ENCODE data around the gene CCL28. TPM values are rescaled to one million over a fixed set of nuclear protein-coding genes. Genes with fewer than 3 reads are reported as not detected.

The CCL28 gene
- total RNA-seq, 2 donors from 2014 or later = 56.8 to 116 TPM

DNA sequence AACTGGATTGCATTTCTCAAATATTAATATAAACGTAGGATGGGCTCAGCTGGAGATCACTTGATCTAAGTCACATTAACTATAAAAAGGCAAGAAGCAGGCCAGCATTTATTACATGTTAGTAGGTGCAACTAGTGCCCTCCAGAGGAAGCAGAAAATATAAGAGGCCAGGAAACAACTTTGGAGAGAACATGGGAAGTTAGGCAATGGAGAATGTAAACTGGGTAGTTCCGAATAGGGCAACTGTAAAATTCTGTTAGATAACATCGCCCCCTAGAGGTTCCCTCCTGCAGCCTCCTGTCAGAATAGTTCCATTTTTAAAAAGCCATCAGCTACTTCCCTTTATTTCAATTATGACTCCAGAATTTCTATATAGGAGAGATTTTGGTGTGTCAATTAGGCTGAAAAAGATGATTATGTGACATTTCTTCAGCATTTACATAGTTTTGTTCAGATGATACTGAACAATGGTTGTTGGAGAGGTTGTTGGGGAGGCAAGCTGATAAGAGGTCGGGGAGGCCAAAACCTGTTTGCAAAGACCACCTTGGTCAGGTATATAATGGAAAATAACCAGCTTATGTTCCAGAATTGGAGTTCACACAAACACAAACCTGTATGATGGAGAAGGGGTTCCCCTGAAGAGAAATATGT lies 22.4 kb downstream of the CCL28 start:
- H3K9me3 ChIP-seq = no peaks in the 10 kb centered on the region
- H3K4me1 ChIP-seq = no peaks in the 10 kb centered on the region
- peak; percentile 61 for DNase-seq
- H3K9ac ChIP-seq (ENCODE audit: low read depth in 2 of 2, low read length in 2 of 2) = no peak overlapping the region
- TF ChIP-seq, protein P1, sequence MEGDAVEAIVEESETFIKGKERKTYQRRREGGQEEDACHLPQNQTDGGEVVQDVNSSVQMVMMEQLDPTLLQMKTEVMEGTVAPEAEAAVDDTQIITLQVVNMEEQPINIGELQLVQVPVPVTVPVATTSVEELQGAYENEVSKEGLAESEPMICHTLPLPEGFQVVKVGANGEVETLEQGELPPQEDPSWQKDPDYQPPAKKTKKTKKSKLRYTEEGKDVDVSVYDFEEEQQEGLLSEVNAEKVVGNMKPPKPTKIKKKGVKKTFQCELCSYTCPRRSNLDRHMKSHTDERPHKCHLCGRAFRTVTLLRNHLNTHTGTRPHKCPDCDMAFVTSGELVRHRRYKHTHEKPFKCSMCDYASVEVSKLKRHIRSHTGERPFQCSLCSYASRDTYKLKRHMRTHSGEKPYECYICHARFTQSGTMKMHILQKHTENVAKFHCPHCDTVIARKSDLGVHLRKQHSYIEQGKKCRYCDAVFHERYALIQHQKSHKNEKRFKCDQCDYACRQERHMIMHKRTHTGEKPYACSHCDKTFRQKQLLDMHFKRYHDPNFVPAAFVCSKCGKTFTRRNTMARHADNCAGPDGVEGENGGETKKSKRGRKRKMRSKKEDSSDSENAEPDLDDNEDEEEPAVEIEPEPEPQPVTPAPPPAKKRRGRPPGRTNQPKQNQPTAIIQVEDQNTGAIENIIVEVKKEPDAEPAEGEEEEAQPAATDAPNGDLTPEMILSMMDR (IDR thresholded peaks at IDR 0.05) = peak; percentile 84
- no peak overlapping the region for H3K4me3 ChIP-seq
- intact Hi-C loops (cut with DNase I) = loop anchor here (5.0 kb wide), 1 partner anchor 283 kb away; no protein-coding TSS in a partner anchor
- no peaks in the 10 kb centered on the region for H3K36me3 ChIP-seq
- H3K27ac ChIP-seq = no peak overlapping the region
- no peaks in the 10 kb centered on the region for H3K27me3 ChIP-seq

GRCh38 chr5:43386960-43387362 lies 25.2 kb downstream of the CCL28 start:
- TF ChIP-seq, protein P1 (IDR thresholded peaks at IDR 0.05) = no peak
- Histone ChIP-seq H3K27me3 (no peaks in the 10 kb centered on the region), H3K36me3 (no peaks in the 10 kb centered on the region), H3K9me3 (no peaks in the 10 kb centered on the region), H3K4me1 (no peaks in the 10 kb centered on the region), H3K9ac (ENCODE audit: low read depth in 2 of 2, low read length in 2 of 2) (no peak overlapping the region), H3K4me3 (no peak overlapping the region), H3K27ac (no peak overlapping the region)
- no peak for DNase-seq
- intact Hi-C loops (cut with DNase I) = loop anchor here (5.0 kb wide), 1 partner anchor 280 kb away; no protein-coding TSS in a partner anchor

DNA sequence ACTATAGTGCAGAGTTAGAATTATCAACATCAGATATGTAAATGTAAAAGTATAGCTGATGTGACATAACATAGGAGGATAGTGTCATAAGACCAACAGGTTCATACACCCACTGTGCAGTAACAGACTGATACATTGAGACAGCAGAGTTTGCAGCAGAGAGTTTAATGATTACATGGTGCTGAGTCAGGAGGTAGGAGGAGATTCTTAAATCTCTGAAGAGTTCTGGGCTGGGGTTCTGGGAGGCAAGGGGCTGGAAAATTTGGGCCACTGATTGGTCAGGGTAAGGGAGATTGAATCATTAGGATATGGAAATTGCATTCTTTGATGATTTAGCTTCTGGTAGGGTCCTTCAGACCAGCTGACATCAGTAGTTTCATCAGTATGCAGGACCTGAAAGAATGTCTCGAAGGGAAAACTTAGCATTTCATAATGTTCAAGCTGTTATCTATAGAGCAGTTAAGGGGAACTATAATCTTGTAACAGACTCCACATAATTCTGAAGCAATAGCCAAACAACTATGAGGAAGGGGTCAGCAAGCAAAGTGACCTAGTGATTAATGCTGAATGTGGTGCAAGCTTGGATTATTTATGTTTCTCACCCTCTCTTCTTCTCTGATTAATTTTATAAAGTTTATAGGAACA lies 35.6 kb downstream of the CCL28 start:
- no peak overlapping the region for H3K9ac ChIP-seq (ENCODE audit: low read depth in 2 of 2, low read length in 2 of 2)
- H3K4me3 ChIP-seq = no peak overlapping the region
- DNase-seq = no peak
- H3K9me3 ChIP-seq = no peaks in the 10 kb centered on the region
- no peaks in the 10 kb centered on the region for H3K27me3 ChIP-seq
- intact Hi-C loops (cut with DNase I) = no loop called here
- H3K36me3 ChIP-seq = no peaks in the 10 kb centered on the region
- H3K27ac ChIP-seq = no peak overlapping the region
- no peaks in the 10 kb centered on the region for H3K4me1 ChIP-seq
- TF ChIP-seq, protein P1 (IDR thresholded peaks at IDR 0.05) = no peak

GRCh38 chr5:43371821-43372220 lies 40.4 kb downstream of the CCL28 start:
- H3K4me3 ChIP-seq = no peak overlapping the region
- no peaks in the 10 kb centered on the region for H3K4me1 ChIP-seq
- intact Hi-C loops (cut with DNase I) = no loop called here
- TF ChIP-seq, protein P1 (IDR thresholded peaks at IDR 0.05) = no peak
- H3K36me3 ChIP-seq = no peaks in the 10 kb centered on the region
- no peak overlapping the region for H3K27ac ChIP-seq
- H3K9ac ChIP-seq (ENCODE audit: low read depth in 2 of 2, low read length in 2 of 2) = no peak overlapping the region
- H3K9me3 ChIP-seq = no peaks in the 10 kb centered on the region
- H3K27me3 ChIP-seq = no peaks in the 10 kb centered on the region
- no peak for DNase-seq

DNA sequence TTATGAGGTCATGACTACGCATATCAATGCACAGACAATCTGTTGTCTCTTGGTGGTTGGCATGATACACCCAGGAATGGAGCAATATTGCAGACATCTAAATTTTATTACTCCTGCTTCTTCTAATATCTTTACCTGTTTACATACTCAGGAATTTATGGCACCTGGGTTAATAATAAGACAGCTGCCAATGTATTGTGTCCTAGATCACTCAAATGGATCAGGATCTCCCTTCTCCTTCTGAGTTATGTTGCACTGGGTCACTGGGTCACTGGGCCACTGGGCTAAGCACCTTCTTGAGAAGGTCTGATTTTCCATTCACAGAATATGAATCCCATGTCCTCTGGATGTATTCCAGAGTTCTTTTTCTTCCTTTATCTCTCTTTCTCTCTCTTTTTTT lies 41.8 kb downstream of the CCL28 start:
- Histone ChIP-seq H3K9me3 (no peaks in the 10 kb centered on the region), H3K4me1 (no peaks in the 10 kb centered on the region), H3K9ac (ENCODE audit: low read depth in 2 of 2, low read length in 2 of 2) (no peak overlapping the region), H3K4me3 (no peak overlapping the region), H3K27ac (no peak overlapping the region), H3K27me3 (no peaks in the 10 kb centered on the region), H3K36me3 (no peaks in the 10 kb centered on the region)
- TF ChIP-seq, protein P1 (IDR thresholded peaks at IDR 0.05) = no peak
- intact Hi-C loops (cut with DNase I) = no loop called here
- DNase-seq = no peak
